H1 (cell line): Measurements from ENCODE around the gene BPIFB2. TPM values are rescaled to one million over a fixed set of nuclear protein-coding genes. Genes with fewer than 3 reads are reported as not detected.

Source experiments
- CTCF ChIA-PET: fragments of 300-600 bp; sonication (Branson Sonifier 250); formaldehyde crosslinking; loops from one replicate; lab custom pipeline; 2021; ENCODE audit not compliant: partially characterized antibody; lab: Charles Lee
- POLR2A ChIA-PET: fragments of 300-600 bp; sonication (Branson Sonifier 250); formaldehyde crosslinking; loops from one replicate; lab custom pipeline; 2021; ENCODE audit warnings: inconsistent platforms; ENCODE audit not compliant: partially characterized antibody; lab: Charles Lee
- DNase-seq, 2 experiments: peaks; one replicate each; pipeline versions ENCODE4 v3.0.0 to v3.0.0-alpha.2; 2010 to 2022; ENCODE audit warnings: low spot score in 2 of 2, low read depth in 1 of 2, mixed read lengths in 1 of 2
- FAIRE-seq: peaks from 2 replicates; lab custom pipeline; 2011; peaks lifted over from hg19 to GRCh38; lab: Jason Lieb, UNC
- H2AFZ ChIP-seq: 2 replicates; pipeline ENCODE4 v1.8.1; 2012; ENCODE audit warnings: low read length, inconsistent platforms
- H2AK5ac ChIP-seq: 2 replicates; pipeline ENCODE4 v1.6.1; 2013; ENCODE audit warnings: low read depth, low read length
- H2BK120ac ChIP-seq: replicated peaks from 2 replicates; pipeline ENCODE3; 2013; ENCODE audit warnings: low read depth, low read length, inconsistent platforms
- H2BK12ac ChIP-seq: 2 replicates; pipeline ENCODE4 v1.6.1; 2013; ENCODE audit warnings: low read depth, low read length
- H2BK15ac ChIP-seq: 2 replicates; pipeline ENCODE4 v1.6.1; 2013; ENCODE audit warnings: low read length
- H2BK20ac ChIP-seq: 2 replicates; pipeline ENCODE4 v1.6.1; 2013; ENCODE audit warnings: low read length
- H2BK5ac ChIP-seq: 2 replicates; pipeline ENCODE4 v1.6.1; 2013; ENCODE audit warnings: low read depth, low read length
- H3K14ac ChIP-seq: 2 replicates; pipeline ENCODE4 v1.6.1; 2013; ENCODE audit warnings: inconsistent platforms; ENCODE audit not compliant: insufficient read length
- H3K18ac ChIP-seq: 2 replicates; pipeline ENCODE4 v1.6.1; 2013; ENCODE audit warnings: low read length; ENCODE audit errors: extremely low read depth
- H3K23ac ChIP-seq: 2 replicates; pipeline ENCODE4 v1.6.1; 2013; ENCODE audit warnings: inconsistent platforms; ENCODE audit not compliant: insufficient read length
- H3K23me2 ChIP-seq: 2 replicates; pipeline ENCODE4 v1.6.1; 2013; ENCODE audit warnings: low read depth, low read length
- H3K27ac ChIP-seq: 2 replicates; pipeline ENCODE4 v1.6.1; 2011; ENCODE audit warnings: low read depth, low read length, inconsistent platforms
- H3K27me3 ChIP-seq, 4 experiments: replicated peaks in 1 of 4; 1 replicate in 1 of 4; 2 replicates in 3 of 4; pipeline versions ENCODE4 v1.6.1 to v1.8.1; 2011 to 2013; ENCODE audit warnings: low read length in 3 of 4, mild to moderate bottlenecking in 3 of 4, inconsistent platforms in 2 of 4, mixed read lengths in 2 of 4, moderate library complexity in 1 of 4; ENCODE audit not compliant: control insufficient read depth in 3 of 4, insufficient read depth in 3 of 4; ENCODE audit errors: extremely low read depth in 1 of 4
- H3K36me3 ChIP-seq, 4 experiments: 2 replicates each; pipeline versions ENCODE4 v1.6.1 to v1.8.1; 2011 to 2013; ENCODE audit warnings: mild to moderate bottlenecking in 4 of 4, low read length in 3 of 4, moderate library complexity in 2 of 4, control low read depth in 1 of 4, inconsistent platforms in 1 of 4; ENCODE audit not compliant: insufficient read depth in 4 of 4, control insufficient read depth in 2 of 4
- H3K4ac ChIP-seq: replicated peaks from 2 replicates; pipeline ENCODE3; 2013; ENCODE audit warnings: low read length, low read depth, mixed read lengths, inconsistent platforms; ENCODE audit not compliant: insufficient read length
- H3K4me1 ChIP-seq, 4 experiments: replicated peaks in 1 of 4; 1 replicate in 1 of 4; 2 replicates in 3 of 4; pipeline versions ENCODE4 v1.6.1 to v1.8.1; 2011 to 2013; ENCODE audit warnings: low read length in 3 of 4, inconsistent platforms in 2 of 4, mixed read lengths in 1 of 4; ENCODE audit not compliant: insufficient read depth in 4 of 4, control insufficient read depth in 3 of 4
- H3K4me2 ChIP-seq, 2 experiments: 2 replicates each; pipeline versions ENCODE4 v1.6.1 to v1.8.1; 2011 to 2013; ENCODE audit warnings: low read depth in 2 of 2, low read length in 2 of 2, control low read depth in 1 of 2, inconsistent platforms in 1 of 2, mild to moderate bottlenecking in 1 of 2; ENCODE audit not compliant: insufficient read depth in 1 of 2
- H3K4me3 ChIP-seq, 4 experiments: fragments of 200-600, 300-600 bp in 1 of 4; sonication (generic), shearing (Covaris generic), sonication (Bioruptor Twin) in 1 of 4; 2 replicates each; pipeline versions ENCODE4 v1.5.1 to v1.8.1; 2011 to 2016; ENCODE audit warnings: low read length in 4 of 4, low read depth in 3 of 4, control low read depth in 2 of 4, inconsistent platforms in 2 of 4, mild to moderate bottlenecking in 2 of 4, mixed read lengths in 1 of 4, moderate library complexity in 1 of 4; ENCODE audit not compliant: insufficient read depth in 2 of 4; ENCODE audit errors: extremely low read depth in 1 of 4
- H3K56ac ChIP-seq: replicated peaks from 2 replicates; pipeline ENCODE3; 2013; ENCODE audit warnings: low read depth, mild to moderate bottlenecking, mixed read lengths, low read length, inconsistent platforms; ENCODE audit not compliant: insufficient read length
- H3K79me1 ChIP-seq: 2 replicates; pipeline ENCODE4 v1.6.1; 2013; ENCODE audit warnings: low read depth, low read length, control low read depth
- H3K79me2 ChIP-seq, 2 experiments: 2 replicates each; pipeline versions ENCODE4 v1.6.1 to v1.8.1; 2012 to 2013; ENCODE audit warnings: low read length in 2 of 2, mild to moderate bottlenecking in 2 of 2, inconsistent platforms in 1 of 2; ENCODE audit not compliant: insufficient read depth in 2 of 2, control insufficient read depth in 1 of 2
- H3K9ac ChIP-seq, 4 experiments: replicated peaks in 1 of 4; 1 replicate in 1 of 4; 2 replicates in 3 of 4; pipeline versions ENCODE4 v1.6.1 to v1.8.1; 2011 to 2013; ENCODE audit warnings: low read depth in 3 of 4, low read length in 3 of 4, control low read depth in 2 of 4, mild to moderate bottlenecking in 2 of 4, moderate library complexity in 2 of 4, inconsistent platforms in 1 of 4; ENCODE audit errors: extremely low read depth in 1 of 4
- H3K9me3 ChIP-seq, 2 experiments: 2 replicates each; pipeline versions ENCODE4 v1.6.1 to v1.8.1; 2012 to 2013; ENCODE audit warnings: mild to moderate bottlenecking in 2 of 2, moderate library complexity in 2 of 2, control low read depth in 1 of 2, inconsistent platforms in 1 of 2, low read depth in 1 of 2, low read length in 1 of 2, mixed read lengths in 1 of 2; ENCODE audit not compliant: insufficient read depth in 2 of 2
- H4K20me1 ChIP-seq, 2 experiments: replicated peaks in 1 of 2; 2 replicates each; pipeline versions ENCODE3 to v1.8.1; 2011 to 2013; ENCODE audit warnings: inconsistent platforms in 2 of 2, low read length in 2 of 2, mild to moderate bottlenecking in 1 of 2; ENCODE audit not compliant: insufficient read depth in 2 of 2, control insufficient read depth in 1 of 2
- H4K5ac ChIP-seq: 2 replicates; pipeline ENCODE4 v1.6.1; 2013; ENCODE audit warnings: low read length, low read depth, mixed read lengths, inconsistent platforms; ENCODE audit not compliant: insufficient read length
- H4K8ac ChIP-seq: 2 replicates; pipeline ENCODE4 v1.8.0; 2013; ENCODE audit warnings: mild to moderate bottlenecking, moderate library complexity, low read length, inconsistent platforms; ENCODE audit not compliant: insufficient read depth; ENCODE audit errors: extremely low read depth
- H4K91ac ChIP-seq: replicated peaks from 2 replicates; pipeline ENCODE3; 2013; ENCODE audit warnings: low read length, mixed read lengths, inconsistent platforms; ENCODE audit not compliant: insufficient read length
- ASH2L ChIP-seq: fragments of 200-600, 300-600 bp; sonication (generic); IDR thresholded peaks from one replicate; pipeline ENCODE4 v1.7.1; 2017; ENCODE audit warnings: low read length
- CBX8 ChIP-seq: fragments of 300-800, 300-1000 bp; sonication (generic); IDR thresholded peaks from 2 replicates; pipeline ENCODE4 v1.7.1; 2016; ENCODE audit warnings: low read depth, low read length, borderline replicate concordance
- CTBP2 ChIP-seq: IDR thresholded peaks from 2 replicates; pipeline ENCODE4 v1.7.0; 2011; ENCODE audit warnings: borderline replicate concordance, mild to moderate bottlenecking, moderate library complexity, mixed read lengths, low read length; ENCODE audit not compliant: insufficient read depth, insufficient read length
- CTCF ChIP-seq, 3 experiments: IDR thresholded peaks; 1 replicate in 2 of 3; 2 replicates in 1 of 3; pipeline versions ENCODE4 v1.5.1 to v1.6.1; 2011; ENCODE audit warnings: low read length in 3 of 3, mild to moderate bottlenecking in 3 of 3, inconsistent platforms in 2 of 3, low read depth in 1 of 3, moderate library complexity in 1 of 3; ENCODE audit not compliant: insufficient read depth in 1 of 3; ENCODE audit errors: control extremely low read depth in 1 of 3
- TBP ChIP-seq: IDR thresholded peaks from 2 replicates; pipeline ENCODE4 v1.6.1; 2011; ENCODE audit warnings: low read depth, low read length, improper control_type of control experiment
- WGBS, 2 experiments: shearing (Covaris generic) in 1 of 2; methylation state at CpG; one replicate each; pipeline versions ENCODE4 v1.1.6 to v1.1.7; 2013 to 2015; ENCODE audit warnings: low lambda C conversion rate in 2 of 2, mixed read lengths in 2 of 2, inconsistent platforms in 1 of 2, low coverage in 1 of 2, missing lambda C conversion rate in 1 of 2; ENCODE audit not compliant: insufficient replicate concordance in 2 of 2, insufficient coverage in 1 of 2, insufficient read length in 1 of 2; ENCODE audit errors: extremely low coverage in 1 of 2, missing lambda C conversion rate in 1 of 2; 5-methylcytosine and 5-hydroxymethylcytosine counted together
- polyA plus RNA-seq, 7 experiments: library from polyadenylated mRNA; depleted of rRNA in 3 of 7; stranded (reverse) in 5 of 7; unstranded in 2 of 7; fragments of >200 nt in 5 of 7; fragments of 200-250 nt in 2 of 7; gene quantifications; 1 replicate in 5 of 7; 2 replicates in 1 of 7; 4 replicates in 1 of 7; pipeline versions ENCODE4 v1.2.1 to v1.2.3, GENCODE V29; 2011 to 2013; ENCODE audit warnings: missing spikeins in 2 of 7, mixed read lengths in 2 of 7
- total RNA-seq: library from RNA; stranded (reverse); fragmentation: NEBNext Ultra II Directional; extraction: Animal tissue kit (Norgen Biotek cat#: 25700); gene quantifications from 2 replicates; pipeline ENCODE4 v1.2.1, GENCODE V29; 2021

The BPIFB2 gene
- total and polyA plus RNA-seq, 2 of the 8 experiments (the other 6 are each of a cell fraction or from before 2014, with no cell fraction given): not detected

GRCh38 chr20:32987044-32987825 lies 20.3 kb upstream of the BPIFB2 start:
- Histone ChIP-seq H3K9me3 (no peaks in the 10 kb centered on the region), H3K27me3 (no peaks in the 10 kb centered on the region), H3K4me1 (no peaks in the 10 kb centered on the region; a peak in 1 of 7 replicates), H2BK15ac (no peak overlapping the region), H3K27ac (no peak overlapping the region), H3K14ac (no peak overlapping the region), H4K5ac (no peak overlapping the region), H2BK20ac (no peak overlapping the region), H2BK5ac (no peak overlapping the region), H4K20me1 (no peaks in the 10 kb centered on the region), H3K79me1 (no peaks in the 10 kb centered on the region), H2AK5ac (no peak overlapping the region), H3K18ac (no peak overlapping the region), H3K23me2 (no peaks in the 10 kb centered on the region), H3K4ac (no peak overlapping the region), H4K8ac (peak overlapping the region; percentile 62; the same call in 1 of the 2 replicates), H3K56ac (no peak overlapping the region), H4K91ac (no peak overlapping the region), H2BK12ac (no peak overlapping the region), H3K4me3 (no peak overlapping the region), H3K36me3 (no peaks in the 10 kb centered on the region), H3K4me2 (no peak overlapping the region), H3K23ac (no peak overlapping the region), H2BK120ac (no peak overlapping the region), H3K9ac (no peak overlapping the region), H3K79me2 (no peaks in the 10 kb centered on the region), H2AFZ (no peak overlapping the region)
- no peak for TF ChIP-seq CTCF (IDR thresholded peaks at IDR 0.05; ENCODE audit: control extremely low read depth in 1 of 3, insufficient read depth in 1 of 3, low read depth in 1 of 3, low read length in 3 of 3)
- no peak for TF ChIP-seq ASH2L
- no peak for TF ChIP-seq TBP
- TF ChIP-seq CTBP2: no peak
- no peak for TF ChIP-seq CBX8
- no peak for FAIRE-seq
- DNase-seq: no peak
- WGBS, 2 experiments: 80% methylated on average over 5 of the region's 11 CpGs; no CpG with 5 or more reads in 1 of the 2 experiments
- CTCF ChIA-PET: interaction anchor here (1.2 to 5.4 kb wide), 7 partner anchors 8 to 225 kb away, joined by 3 to 53 read pairs (median 11); partner anchors contain the start of gene SUN5
- POLR2A ChIA-PET: interaction anchor here (1.1 kb wide), 1 partner anchor 11 kb away, joined by 3 read pairs; no protein-coding TSS in a partner anchor
